Adrenal gland (tissue), 12 donors: ENCODE measurements around the gene SEPTIN3. TPM values are rescaled to one million over a fixed set of nuclear protein-coding genes. Genes with fewer than 3 reads are reported as not detected.

Experiments
- DNase-seq, 7 donors: peaks; one replicate each; pipeline ENCODE4 v3.0.0-alpha.2; 2019 to 2020
- H3K27ac ChIP-seq, 5 donors: fragments of 200-600 bp; sonication (generic) in 4 of 5; 1 replicate in 3 of 5; 2 replicates in 2 of 5; pipeline versions ENCODE4 v1.5.1 to v1.8.0; 2016 to 2020; ENCODE audit warnings: mild to moderate bottlenecking in 1 of 5
- H3K27me3 ChIP-seq: fragments of 200-600 bp; 2 replicates; pipeline ENCODE4 v1.8.0; 2021
- H3K36me3 ChIP-seq, 2 donors: fragments of 200-600 bp; replicated peaks in 1 of 2; 1 replicate in 1 of 2; 2 replicates in 1 of 2; pipeline versions ENCODE4 v1.5.1 to v1.8.0; 2018 to 2022
- H3K4me1 ChIP-seq, 2 donors: fragments of 200-600 bp; replicated peaks in 1 of 2; 1 replicate in 1 of 2; 2 replicates in 1 of 2; pipeline versions ENCODE4 v1.5.1 to v1.8.0; 2018 to 2021
- H3K4me3 ChIP-seq, 4 donors: fragments of 200-600 bp; sonication (generic) in 3 of 4; one replicate each; pipeline ENCODE4 v1.5.1; 2016 to 2018
- H3K9me3 ChIP-seq, 3 donors: fragments of 200-600 bp; sonication (generic) in 1 of 3; replicated peaks in 1 of 3; 1 replicate in 2 of 3; 2 replicates in 1 of 3; pipeline versions ENCODE4 v1.5.1 to v1.8.0; 2016 to 2021
- POLR2A ChIP-seq, 2 donors: fragments of 450-650 bp; IDR thresholded peaks; one replicate each; pipeline ENCODE4 v1.6.1; 2017; ENCODE audit warnings: antibody characterized with exemption in 2 of 2, mild to moderate bottlenecking in 2 of 2, moderate library complexity in 1 of 2
- WGBS, 4 donors: extraction: QIAGEN DNeasy Blood & Tissue Kit in 2 of 4; methylation state at CpG; one replicate each; pipeline versions ENCODE4 v1.1.5 to v1.1.7; 2013 to 2017; 5-methylcytosine and 5-hydroxymethylcytosine counted together
- intact Hi-C, 2 donors: fragments of 100-400 bp; cut with DNase I; formaldehyde crosslinking; loops; one replicate each; pipeline versions ENCODE4 v1.14.1 to v1.15.0; 2022 to 2023
- polyA plus RNA-seq, 3 donors: library from polyadenylated mRNA; stranded (reverse); fragments of 200-250 nt in 2 of 3; fragments of 350-450 nt in 1 of 3; fragmentation: Illumina TruSeq in 1 of 3; extraction: RNeasy Lipid Tissue Mini Kit (QIAGEN cat#74804) in 1 of 3; gene quantifications; one replicate each; pipeline ENCODE4 v1.2.3, GENCODE V29; 2013 to 2014
- total RNA-seq, 9 donors: library from RNA; depleted of rRNA in 4 of 9; stranded (reverse); fragments of >200 nt in 4 of 9; fragments of 120-200 nt in 1 of 9; fragmentation: NEBNext Ultra II Directional in 1 of 9; extraction: Animal tissue kit (Norgen Biotek cat#: 25700) in 1 of 9; gene quantifications; one replicate each; pipeline versions ENCODE4 v1.1.0 to v1.2.4, GENCODE V29; 2013 to 2023
- TF ChIP-seq, protein P1 (sequence below), 6 experiments: fragments of 450-650 bp in 4 of 6; fragments of 200-600 bp in 2 of 6; sonication (generic) in 1 of 6; IDR thresholded peaks; 1 replicate in 5 of 6; 2 replicates in 1 of 6; pipeline versions ENCODE4 v1.5.1 to v1.8.0; 2016 to 2021; ENCODE audit warnings: antibody characterized with exemption in 6 of 6, mild to moderate bottlenecking in 2 of 6, moderate library complexity in 1 of 6
- donor health status: healthy with polysubstance abuse.
- donor health status: Bipolar disorder and iron deficiency.
- donor health status: DM: yes; HTN: yes; CAD: no.
- donor health status: DM: no; HTN: no; CAD: no.
- donor health status: DM: no; HTN: no; CAD: no.
- donor health status: DM: yes; HTN: yes; CAD: no.

Gene SEPTIN3
- total and polyA plus RNA-seq, 12 donors = 0.14 to 7.4 (median 2.1) TPM; not detected in 2

DNA sequence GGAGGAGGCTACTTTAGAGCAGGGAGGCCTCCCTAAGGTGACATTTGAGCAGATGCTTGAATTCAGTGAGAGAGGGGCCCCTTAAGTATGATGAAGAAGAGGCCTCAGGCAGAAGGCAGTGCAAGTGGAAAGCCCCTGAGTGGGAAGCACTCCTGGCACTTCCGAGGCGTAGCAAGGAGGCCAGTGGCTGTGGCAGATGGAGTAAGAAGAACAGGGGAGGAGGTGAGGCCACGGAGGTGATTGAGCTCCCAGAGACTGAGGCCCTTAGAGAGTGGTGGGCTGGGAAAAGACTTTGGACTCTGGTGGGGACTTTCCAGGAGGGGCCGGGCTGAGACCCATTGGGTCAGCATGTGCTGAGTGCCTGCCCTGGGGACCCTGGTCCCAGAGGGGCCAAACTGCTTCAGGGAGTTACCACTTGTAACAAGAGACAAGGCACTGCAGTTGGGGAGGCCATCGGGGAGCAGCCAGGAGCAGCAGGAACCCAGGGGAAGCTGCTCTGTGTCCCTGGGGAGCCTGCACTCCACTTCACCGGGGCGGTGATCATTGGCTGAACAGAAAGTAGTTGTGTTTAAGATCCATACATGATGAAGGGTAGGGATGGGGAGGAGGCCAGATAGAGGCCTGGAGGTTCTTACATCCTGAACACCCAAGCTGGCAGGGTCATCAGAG is 19.8 kb upstream of the SEPTIN3 start:
- TF ChIP-seq POLR2A (IDR thresholded peaks at IDR 0.05) = no peak
- TF ChIP-seq, protein P1, sequence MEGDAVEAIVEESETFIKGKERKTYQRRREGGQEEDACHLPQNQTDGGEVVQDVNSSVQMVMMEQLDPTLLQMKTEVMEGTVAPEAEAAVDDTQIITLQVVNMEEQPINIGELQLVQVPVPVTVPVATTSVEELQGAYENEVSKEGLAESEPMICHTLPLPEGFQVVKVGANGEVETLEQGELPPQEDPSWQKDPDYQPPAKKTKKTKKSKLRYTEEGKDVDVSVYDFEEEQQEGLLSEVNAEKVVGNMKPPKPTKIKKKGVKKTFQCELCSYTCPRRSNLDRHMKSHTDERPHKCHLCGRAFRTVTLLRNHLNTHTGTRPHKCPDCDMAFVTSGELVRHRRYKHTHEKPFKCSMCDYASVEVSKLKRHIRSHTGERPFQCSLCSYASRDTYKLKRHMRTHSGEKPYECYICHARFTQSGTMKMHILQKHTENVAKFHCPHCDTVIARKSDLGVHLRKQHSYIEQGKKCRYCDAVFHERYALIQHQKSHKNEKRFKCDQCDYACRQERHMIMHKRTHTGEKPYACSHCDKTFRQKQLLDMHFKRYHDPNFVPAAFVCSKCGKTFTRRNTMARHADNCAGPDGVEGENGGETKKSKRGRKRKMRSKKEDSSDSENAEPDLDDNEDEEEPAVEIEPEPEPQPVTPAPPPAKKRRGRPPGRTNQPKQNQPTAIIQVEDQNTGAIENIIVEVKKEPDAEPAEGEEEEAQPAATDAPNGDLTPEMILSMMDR (IDR thresholded peaks at IDR 0.05) = no peak
- WGBS, 4 donors = 86 to 94% (median 90%) methylated on average over 7 of the region's 7 CpGs
- no peak overlapping the region for H3K27ac ChIP-seq
- H3K27me3 ChIP-seq = no peaks in the 10 kb centered on the region
- no peaks in the 10 kb centered on the region for H3K9me3 ChIP-seq
- H3K4me1 ChIP-seq = peaks cover 5 to 8% of the 10 kb centered on the region in 2 donors
- intact Hi-C loops = loop anchor here in 1 of 2 donors (5.0 to 10.0 kb wide), 2 partner anchors 127 to 205 kb away; no protein-coding TSS in a partner anchor
- no peaks in the 10 kb centered on the region for H3K36me3 ChIP-seq
- no peak for DNase-seq
- H3K4me3 ChIP-seq = no peak overlapping the region

DNA sequence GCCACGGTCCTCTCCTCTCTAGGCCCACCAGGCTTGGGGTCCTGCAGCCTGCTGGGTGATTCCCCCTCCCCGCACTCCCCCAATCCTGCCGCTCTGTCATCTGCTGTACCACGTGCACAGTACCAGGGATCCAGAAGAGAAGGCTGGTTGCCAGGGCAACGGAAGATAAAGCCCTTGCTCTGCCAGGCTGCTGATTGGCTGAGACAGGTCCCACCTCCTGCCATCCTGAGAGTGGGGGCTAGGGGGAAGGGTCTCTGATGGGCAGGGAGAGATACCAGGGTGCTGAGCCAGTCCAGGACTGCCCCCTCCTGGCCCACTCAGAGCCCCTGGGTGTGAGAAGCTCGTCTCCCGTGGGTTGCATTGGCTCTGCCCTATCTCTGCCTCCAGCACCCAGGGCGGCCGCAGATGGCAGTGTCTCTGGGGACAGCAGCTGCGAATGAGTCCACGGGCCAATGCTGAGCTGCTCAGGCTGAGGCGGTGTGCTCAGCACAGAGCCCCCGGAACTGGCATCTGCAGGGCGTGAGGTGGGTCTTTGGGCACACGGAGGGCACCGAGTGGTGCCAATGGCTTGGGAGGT is 17.3 kb upstream of the SEPTIN3 start, which contains the start of gene SMIM45:
SMIM45 (plus strand) TSS at position 253 of the 577 bp plus-strand sequence.
- WGBS, 4 donors = 54 to 74% (median 64%) methylated on average over 9 to 16 of the region's 16 CpGs
- TF ChIP-seq POLR2A (IDR thresholded peaks at IDR 0.05) = no peak
- TF ChIP-seq, protein P1 (IDR thresholded peaks at IDR 0.05) = no peak
- H3K27me3 ChIP-seq = no peaks in the 10 kb centered on the region
- H3K27ac ChIP-seq = no peak within 1 kb of the TSS
- peak in 2 of 7 donors; percentile 46 to 89 for DNase-seq
- H3K9me3 ChIP-seq = no peaks in the 10 kb centered on the region
- no peaks in the 10 kb centered on the region for H3K36me3 ChIP-seq
- no peaks in the 10 kb centered on the region for H3K4me1 ChIP-seq
- H3K4me3 ChIP-seq = no peak within 1 kb of the TSS
- intact Hi-C loops = no loop called here

DNA sequence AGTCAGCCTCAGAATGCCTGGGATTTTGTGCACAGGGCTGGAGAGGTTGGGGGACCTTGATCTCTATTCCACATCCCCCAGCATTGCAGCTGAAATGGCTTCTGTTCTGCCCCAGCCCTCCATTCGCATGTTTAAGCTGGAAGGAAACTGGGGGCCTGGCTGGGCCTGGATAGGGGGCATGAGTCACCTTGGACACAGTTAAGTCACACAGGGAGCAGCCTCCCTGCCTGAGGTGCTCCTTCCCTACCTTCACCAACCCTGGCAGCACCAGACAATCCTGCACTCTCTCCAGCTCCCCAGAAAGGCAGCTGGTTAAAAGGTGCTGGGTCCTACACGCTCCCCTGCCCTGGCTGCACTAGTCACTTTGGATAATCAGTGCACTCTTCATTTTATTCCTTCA is 16.5 kb upstream of the SEPTIN3 start:
- no peaks in the 10 kb centered on the region for H3K36me3 ChIP-seq
- intact Hi-C loops = no loop called here
- no peak overlapping the region for H3K27ac ChIP-seq
- no peaks in the 10 kb centered on the region for H3K9me3 ChIP-seq
- 62 to 90% (median 82%) methylated on average over 2 of the region's 2 CpGs for WGBS, 4 donors
- TF ChIP-seq, protein P1 (IDR thresholded peaks at IDR 0.05) = no peak
- TF ChIP-seq POLR2A (IDR thresholded peaks at IDR 0.05) = no peak
- no peak overlapping the region for H3K4me3 ChIP-seq
- no peak for DNase-seq
- no peaks in the 10 kb centered on the region for H3K27me3 ChIP-seq
- H3K4me1 ChIP-seq = peaks cover 0 to 5% of the 10 kb centered on the region in 2 donors

DNA sequence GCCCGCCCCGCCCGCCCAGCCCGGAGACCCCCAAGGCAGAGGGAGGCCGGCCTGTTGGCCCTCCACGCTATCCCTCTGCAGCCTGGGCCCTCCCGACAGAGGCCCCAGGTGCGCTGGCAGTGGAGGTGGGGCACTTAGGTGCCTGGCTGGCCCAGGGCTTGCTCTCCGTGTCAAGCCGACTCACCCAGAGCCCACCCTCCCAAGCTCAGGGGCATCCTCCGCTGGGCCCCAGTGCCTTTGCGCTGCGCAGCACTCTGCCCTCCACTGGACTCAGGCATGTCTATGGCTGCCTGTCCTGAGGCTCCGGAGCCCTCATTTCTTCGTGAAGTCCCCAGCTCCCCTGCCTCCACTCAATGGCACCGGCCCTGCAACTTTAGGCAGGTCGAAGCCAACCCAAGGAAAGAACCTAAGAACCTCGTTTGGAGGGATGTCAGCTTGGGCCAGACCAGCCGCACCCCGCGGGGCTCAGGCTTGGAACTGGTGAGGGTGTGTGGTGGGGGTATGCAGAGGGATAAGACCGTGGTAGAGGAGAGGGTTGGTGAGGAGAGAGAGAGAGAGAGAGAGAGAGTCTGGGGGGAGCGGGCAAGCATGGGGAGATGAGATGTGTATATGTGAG is 11.2 kb upstream of the SEPTIN3 start:
- Histone ChIP-seq H3K27ac (no peak overlapping the region), H3K9me3 (no peaks in the 10 kb centered on the region), H3K27me3 (no peaks in the 10 kb centered on the region), H3K4me3 (no peak overlapping the region), H3K36me3 (no peaks in the 10 kb centered on the region), H3K4me1 (peaks cover 0 to 5% of the 10 kb centered on the region in 2 donors)
- intact Hi-C loops = no loop called here
- TF ChIP-seq POLR2A (IDR thresholded peaks at IDR 0.05) = no peak
- TF ChIP-seq, protein P1 (IDR thresholded peaks at IDR 0.05) = peak in 1 of 6 experiments; percentile 4
- DNase-seq = no peak
- 51 to 86% (median 64%) methylated on average over 10 to 21 of the region's 23 CpGs for WGBS, 4 donors
